H9 (cell line): ENCODE data around the gene CAMK1. TPM values are rescaled to one million over a fixed set of nuclear protein-coding genes. Genes with fewer than 3 reads are reported as not detected.

ENCODE experiments used
- DNase-seq: peaks from one replicate; pipeline ENCODE4 v3.0.0-alpha.2; 2017
- H2AFZ ChIP-seq: one replicate; pipeline ENCODE4 v1.6.1; 2013; ENCODE audit warnings: mild to moderate bottlenecking, low read length, control low read depth, moderate library complexity
- H2AK5ac ChIP-seq: 2 replicates; pipeline ENCODE4 v1.6.1; 2013; ENCODE audit warnings: low read length, control low read depth, mixed read lengths; ENCODE audit not compliant: insufficient read length
- H2BK120ac ChIP-seq: one replicate; pipeline ENCODE4 v1.6.1; 2013; ENCODE audit warnings: low read depth, mild to moderate bottlenecking, low read length, control low read depth, inconsistent platforms; ENCODE audit not compliant: poor library complexity, severe bottlenecking
- H2BK12ac ChIP-seq: 2 replicates; pipeline ENCODE4 v1.6.1; 2013; ENCODE audit warnings: low read length, control low read depth, mixed read lengths, low read depth; ENCODE audit not compliant: insufficient read length
- H2BK15ac ChIP-seq: 2 replicates; pipeline ENCODE4 v1.6.1; 2013; ENCODE audit warnings: low read depth, low read length, control low read depth
- H2BK20ac ChIP-seq: one replicate; pipeline ENCODE4 v1.6.1; 2013; ENCODE audit warnings: low read depth, mild to moderate bottlenecking, low read length, control low read depth, inconsistent platforms; ENCODE audit not compliant: poor library complexity, severe bottlenecking
- H2BK5ac ChIP-seq: 2 replicates; pipeline ENCODE4 v1.6.1; 2013; ENCODE audit warnings: low read length, control low read depth, mixed read lengths; ENCODE audit not compliant: insufficient read length
- H3K14ac ChIP-seq: 2 replicates; pipeline ENCODE4 v1.6.1; 2013; ENCODE audit warnings: low read length, control low read depth; ENCODE audit not compliant: insufficient read depth
- H3K18ac ChIP-seq: 2 replicates; pipeline ENCODE4 v1.6.1; 2013; ENCODE audit warnings: low read depth, mild to moderate bottlenecking, mixed read lengths, low read length, control low read depth; ENCODE audit not compliant: insufficient read length
- H3K23ac ChIP-seq: 2 replicates; pipeline ENCODE4 v1.6.1; 2013; ENCODE audit warnings: low read length, control low read depth, mixed read lengths, low read depth; ENCODE audit not compliant: insufficient read length
- H3K23me2 ChIP-seq: 2 replicates; pipeline ENCODE4 v1.6.1; 2013; ENCODE audit warnings: low read depth, mild to moderate bottlenecking, mixed read lengths, low read length, control low read depth; ENCODE audit not compliant: insufficient read length, poor library complexity, severe bottlenecking
- H3K27ac ChIP-seq: 2 replicates; pipeline ENCODE4 v1.5.1; 2013; ENCODE audit warnings: low read length, control low read depth, mixed read lengths, low read depth; ENCODE audit not compliant: insufficient read length
- H3K27me3 ChIP-seq: 2 replicates; pipeline ENCODE4 v1.6.1; 2013; ENCODE audit warnings: low read length, control low read depth, inconsistent platforms; ENCODE audit not compliant: insufficient read depth
- H3K4ac ChIP-seq: 2 replicates; pipeline ENCODE4 v1.6.1; 2013; ENCODE audit warnings: low read depth, mild to moderate bottlenecking, control low read depth, inconsistent platforms, low read length, moderate library complexity
- H3K4me1 ChIP-seq: 2 replicates; pipeline ENCODE4 v1.6.1; 2013; ENCODE audit warnings: low read length, control low read depth, inconsistent platforms; ENCODE audit not compliant: insufficient read depth
- H3K4me2 ChIP-seq: 2 replicates; pipeline ENCODE4 v1.6.1; 2013; ENCODE audit warnings: low read length, control low read depth, mixed read lengths; ENCODE audit not compliant: insufficient read length, insufficient read depth
- H3K56ac ChIP-seq: 2 replicates; pipeline ENCODE4 v1.6.1; 2013; ENCODE audit warnings: low read depth, mild to moderate bottlenecking, mixed read lengths, low read length, control low read depth; ENCODE audit not compliant: insufficient read length
- H3K79me1 ChIP-seq: 2 replicates; pipeline ENCODE4 v1.6.1; 2013; ENCODE audit warnings: low read depth, mild to moderate bottlenecking, moderate library complexity, low read length, control low read depth, inconsistent platforms; ENCODE audit not compliant: insufficient read depth, poor library complexity, severe bottlenecking
- H3K79me2 ChIP-seq: 2 replicates; pipeline ENCODE4 v1.6.1; 2013; ENCODE audit warnings: low read length, control low read depth, inconsistent platforms; ENCODE audit not compliant: insufficient read depth
- H3K9ac ChIP-seq: 2 replicates; pipeline ENCODE4 v1.6.1; 2013; ENCODE audit warnings: low read length, control low read depth, mixed read lengths; ENCODE audit not compliant: insufficient read length; ENCODE audit errors: extremely low read depth
- H3K9me3 ChIP-seq: one replicate; pipeline ENCODE4 v1.6.1; 2013; ENCODE audit warnings: low read depth, low read length, inconsistent platforms; ENCODE audit not compliant: control insufficient read depth
- H3T11ph ChIP-seq: one replicate; pipeline ENCODE4 v1.6.1; 2013; ENCODE audit warnings: mild to moderate bottlenecking, low read length, control low read depth, inconsistent platforms
- H4K20me1 ChIP-seq: one replicate; pipeline ENCODE4 v1.6.1; 2013; ENCODE audit not compliant: control insufficient read depth, insufficient read length, insufficient read depth
- H4K5ac ChIP-seq: 2 replicates; pipeline ENCODE4 v1.6.1; 2013; ENCODE audit warnings: low read depth, mild to moderate bottlenecking, mixed read lengths, low read length, control low read depth; ENCODE audit not compliant: insufficient read length
- H4K8ac ChIP-seq: replicated peaks from 2 replicates; pipeline ENCODE4 v1.6.1; 2013; ENCODE audit warnings: low read length, control low read depth, mixed read lengths, low read depth; ENCODE audit not compliant: insufficient read length
- H4K91ac ChIP-seq: 2 replicates; pipeline ENCODE4 v1.6.1; 2013; ENCODE audit warnings: low read depth, mild to moderate bottlenecking, moderate library complexity, mixed read lengths, low read length, control low read depth; ENCODE audit not compliant: insufficient read length
- H3K27ac Mint-ChIP-seq, 3 experiments: 2 replicates in 2 of 3; 3 replicates in 1 of 3; pipeline ENCODE4 v1.8.0; 2020 to 2021; ENCODE audit warnings: mixed read lengths in 3 of 3, mild to moderate bottlenecking in 1 of 3, moderate library complexity in 1 of 3
- H3K27me3 Mint-ChIP-seq: 2 replicates; pipeline ENCODE4 v1.8.0; 2021; ENCODE audit warnings: low read depth, mild to moderate bottlenecking, moderate library complexity, mixed read lengths
- H3K36me3 Mint-ChIP-seq, 3 experiments: 2 replicates in 2 of 3; 3 replicates in 1 of 3; pipeline ENCODE4 v1.8.0; 2020 to 2021; ENCODE audit warnings: low read depth in 3 of 3, mixed read lengths in 3 of 3; ENCODE audit not compliant: insufficient read depth in 1 of 3
- H3K4me1 Mint-ChIP-seq, 2 experiments: 2 replicates each; pipeline ENCODE4 v1.8.0; 2020; ENCODE audit warnings: mixed read lengths in 2 of 2
- H3K4me3 Mint-ChIP-seq, 2 experiments: 2 replicates in 1 of 2; 3 replicates in 1 of 2; pipeline ENCODE4 v1.8.0; 2020 to 2021; ENCODE audit warnings: mild to moderate bottlenecking in 2 of 2, mixed read lengths in 2 of 2, moderate library complexity in 1 of 2
- H3K9me3 Mint-ChIP-seq, 2 experiments: 2 replicates in 1 of 2; 3 replicates in 1 of 2; pipeline ENCODE4 v1.8.0; 2020; ENCODE audit warnings: mild to moderate bottlenecking in 2 of 2, mixed read lengths in 2 of 2, moderate library complexity in 1 of 2
- WGBS: extraction: QIAGEN DNeasy Blood & Tissue Kit; methylation state at CpG from one replicate; pipeline ENCODE4 v1.1.7; 2013; ENCODE audit warnings: missing lambda C conversion rate, low lambda C conversion rate, mixed read lengths; ENCODE audit not compliant: insufficient read length; ENCODE audit errors: extremely low coverage; 5-methylcytosine and 5-hydroxymethylcytosine counted together
- total RNA-seq: library from RNA; stranded (reverse); gene quantifications from 2 replicates; pipeline ENCODE4 v1.2.1, GENCODE V29; 2021
- TF ChIP-seq, protein P1 (sequence below): fragments of 200-600 bp; sonication (generic); conservative IDR thresholded peaks from 3 replicates; pipeline ENCODE4 v1.8.0; 2021; ENCODE audit warnings: antibody characterized with exemption, mild to moderate bottlenecking

CAMK1 gene
- total RNA-seq, 1 experiment from 2014 or later, result 9.2 TPM

- Histone ChIP-seq H3K23ac (no peak overlapping the region), H3K27me3 (no peaks in the 10 kb centered on the region), H4K91ac (no peak overlapping the region), H2AFZ (no peak overlapping the region), H3K79me1 (no peaks in the 10 kb centered on the region), H3K18ac (no peak overlapping the region), H2BK20ac (no peak overlapping the region), H4K5ac (no peak overlapping the region), H3K4me1 (no peaks in the 10 kb centered on the region), H2BK120ac (no peak overlapping the region), H3K4me2 (peak overlapping the region; percentile 62), H3K9me3 (no peaks in the 10 kb centered on the region), H3K4ac (no peak overlapping the region), H2BK12ac (no peak overlapping the region), H2AK5ac (no peak overlapping the region), H4K8ac (no peak overlapping the region), H3K14ac (peak overlapping the region; percentile 8; the same call in 1 of the 2 replicates), H3K23me2 (no peaks in the 10 kb centered on the region), H2BK5ac (no peak overlapping the region), H4K20me1 (no peaks in the 10 kb centered on the region), H3K9ac (peak overlapping the region; percentile 42), H3T11ph (no peak overlapping the region), H3K56ac (no peak overlapping the region), H3K79me2 (no peaks in the 10 kb centered on the region), H2BK15ac (no peak overlapping the region), H3K27ac (no peak overlapping the region)
- peaks cover 43 to 86% (median 75%) of the 10 kb centered on the region in 3 experiments; a peak in 6 of 7 replicates for H3K36me3 Mint-ChIP-seq
- no peaks in the 10 kb centered on the region for H3K9me3 Mint-ChIP-seq
- TF ChIP-seq, protein P1, sequence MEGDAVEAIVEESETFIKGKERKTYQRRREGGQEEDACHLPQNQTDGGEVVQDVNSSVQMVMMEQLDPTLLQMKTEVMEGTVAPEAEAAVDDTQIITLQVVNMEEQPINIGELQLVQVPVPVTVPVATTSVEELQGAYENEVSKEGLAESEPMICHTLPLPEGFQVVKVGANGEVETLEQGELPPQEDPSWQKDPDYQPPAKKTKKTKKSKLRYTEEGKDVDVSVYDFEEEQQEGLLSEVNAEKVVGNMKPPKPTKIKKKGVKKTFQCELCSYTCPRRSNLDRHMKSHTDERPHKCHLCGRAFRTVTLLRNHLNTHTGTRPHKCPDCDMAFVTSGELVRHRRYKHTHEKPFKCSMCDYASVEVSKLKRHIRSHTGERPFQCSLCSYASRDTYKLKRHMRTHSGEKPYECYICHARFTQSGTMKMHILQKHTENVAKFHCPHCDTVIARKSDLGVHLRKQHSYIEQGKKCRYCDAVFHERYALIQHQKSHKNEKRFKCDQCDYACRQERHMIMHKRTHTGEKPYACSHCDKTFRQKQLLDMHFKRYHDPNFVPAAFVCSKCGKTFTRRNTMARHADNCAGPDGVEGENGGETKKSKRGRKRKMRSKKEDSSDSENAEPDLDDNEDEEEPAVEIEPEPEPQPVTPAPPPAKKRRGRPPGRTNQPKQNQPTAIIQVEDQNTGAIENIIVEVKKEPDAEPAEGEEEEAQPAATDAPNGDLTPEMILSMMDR, result 0 out of 3 replicates have a peak, but pooled peaks have one; percentile 14
- H3K4me3 Mint-ChIP-seq, result peak overlapping the region; percentile 91 to 94
- H3K27me3 Mint-ChIP-seq, result no peaks in the 10 kb centered on the region; the same call in 1 of the 2 replicates
- peaks cover 13% of the 10 kb centered on the region in 2 experiments for H3K4me1 Mint-ChIP-seq
- peak overlapping the region; percentile 99 to 100 (median 99) for H3K27ac Mint-ChIP-seq
- no peak for DNase-seq
- WGBS, result no CpG with 5 or more reads among the region's 19 CpGs
These were observed 20.5 kb downstream of the CAMK1 start for GRCh38 chr3:9749296-9749644.
